GM13976 (cell line): ENCODE data around the gene BPNT1.
A peak's percentile ranks its signal among the peaks of the same experiment; 100 is the strongest.
"Not testable (repeated sequence)": the region's sequence is repeated elsewhere in the genome, so short reads cannot be mapped to it uniquely, and the experiment has no call there.

Source experiments
- DNase-seq: peaks from one replicate; pipeline ENCODE4 v3.0.0; 2012; ENCODE audit warnings: low spot score
- CTCF ChIP-seq: IDR thresholded peaks from 2 replicates; pipeline ENCODE4 v1.5.1; 2012; ENCODE audit warnings: borderline replicate concordance, mild to moderate bottlenecking; ENCODE audit not compliant: insufficient read depth; ENCODE audit errors: extremely low read depth, missing control alignments, control extremely low read depth
- in situ Hi-C: fragments of 300-500 bp; cut with MboI; formaldehyde crosslinking; loops from one replicate; pipeline ENCODE4 v1.12.0; 2022; ENCODE audit warnings: low sequenced_read_pairs, mixed read lengths, inconsistent platforms; ENCODE audit not compliant: unreplicated experiment

BPNT1 gene

GRCh38 chr1:220046052-220046930, 43.3 kb downstream of the BPNT1 start, which contains the start of gene EPRS1:
Gene EPRS1 (minus strand): TSS chr1:220046505. CDS start chr1:220046388, 117 bp downstream.
- DNase-seq: peak; percentile 95
- TF ChIP-seq CTCF: peak; percentile 71
- in situ Hi-C loops: no loop called here

GRCh38 chr1:220045356-220046051, 44.1 kb downstream of the BPNT1 start:
- in situ Hi-C loops: no loop called here
- no peak for TF ChIP-seq CTCF
- DNase-seq: no peak

- in situ Hi-C loops: no loop called here
- TF ChIP-seq CTCF: no peak
- DNase-seq: no peak
These were observed 44.8 kb downstream of the BPNT1 start for GRCh38 chr1:220044678-220045355.

- no peak for DNase-seq
- in situ Hi-C loops: no loop called here
- TF ChIP-seq CTCF: no peak
These were observed 45.9 kb downstream of the BPNT1 start for GRCh38 chr1:220043646-220044045.

GRCh38 chr1:220040028-220040596, 49.5 kb downstream of the BPNT1 start:
- in situ Hi-C loops: no loop called here
- DNase-seq: no peak
- no peak for TF ChIP-seq CTCF

GRCh38 chr1:220038640-220039039, 50.9 kb downstream of the BPNT1 start:
- no peak for TF ChIP-seq CTCF
- in situ Hi-C loops: no loop called here
- DNase-seq: no peak

GRCh38 chr1:220037810-220038209, 51.8 kb downstream of the BPNT1 start:
- in situ Hi-C loops: not testable (repeated sequence)

More at GRCh38 chr1:220037810-220038209, 51.8 kb downstream of the BPNT1 start:
- not testable (repeated sequence) for DNase-seq
